GM18909 (cell line): Measurements from ENCODE around the gene COL19A1.
"Not testable (repeated sequence)": the region's sequence is repeated elsewhere in the genome, so short reads cannot be mapped to it uniquely, and the experiment has no call there.

ENCODE experiments used
- ATAC-seq: cut with Tn5 transposase; IDR thresholded peaks from one replicate; pipeline ENCODE4 v1.9.1; 2021; ENCODE audit warnings: mild to moderate bottlenecking; ENCODE audit not compliant: unreplicated experiment, poor library complexity

The COL19A1 gene

DNA sequence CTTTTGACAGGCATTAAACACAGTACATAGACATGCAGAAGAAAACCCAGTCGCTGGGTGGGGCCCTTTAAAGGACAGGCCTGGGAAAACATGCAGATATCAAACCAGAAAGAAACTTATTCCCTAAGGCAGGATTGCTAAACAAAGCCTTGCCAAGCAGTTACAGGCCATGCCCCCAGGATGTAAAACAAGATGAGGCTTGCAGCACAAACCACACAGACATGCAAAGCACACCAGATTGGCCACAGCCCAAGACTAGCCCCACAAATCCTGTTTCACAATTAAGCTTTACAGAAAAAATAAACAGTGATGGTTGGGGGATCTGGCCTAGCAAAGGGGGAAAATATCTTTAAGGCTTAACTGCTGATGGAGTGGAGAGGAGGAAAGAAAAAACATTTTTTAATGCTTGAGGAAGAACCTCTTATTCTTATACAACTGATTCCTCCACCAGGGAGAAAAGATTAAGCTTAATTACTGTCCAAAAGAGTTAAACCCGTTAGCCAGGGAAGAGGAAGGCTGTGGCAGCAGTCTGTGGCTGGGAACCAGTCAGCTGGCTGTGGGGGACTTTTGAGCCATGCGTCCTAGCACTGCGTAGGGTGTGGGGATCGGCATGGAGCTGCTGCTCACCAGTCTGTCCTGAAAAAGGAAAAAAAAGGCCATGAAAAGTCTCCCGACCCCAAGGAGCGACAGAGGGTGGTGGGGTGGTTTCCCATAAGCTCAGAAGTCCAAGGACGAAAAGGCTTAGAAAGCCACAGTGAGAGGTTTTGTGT, 28.4 kb downstream of the COL19A1 start:
- peak; percentile 69 for ATAC-seq

DNA sequence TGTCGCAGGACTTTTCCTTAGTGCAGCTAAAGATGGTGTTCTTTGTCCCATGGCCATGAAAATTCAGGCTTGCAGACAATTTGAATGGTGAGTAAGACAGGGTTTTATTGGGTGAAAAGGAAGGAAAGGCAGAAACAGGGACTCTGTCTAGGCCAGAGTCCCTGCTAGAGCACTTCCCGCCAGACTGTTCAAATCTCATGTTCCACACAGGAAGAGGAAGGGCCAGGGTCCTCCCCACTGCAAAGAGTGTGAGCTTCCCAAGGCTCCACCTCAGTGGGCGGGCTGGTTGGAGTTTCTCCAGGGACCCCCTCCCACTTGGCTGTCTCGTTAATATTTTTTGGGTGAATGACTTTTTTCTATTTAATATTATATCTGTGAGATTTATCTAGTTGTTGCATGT, 29.0 kb downstream of the COL19A1 start:
- no peak for ATAC-seq

DNA sequence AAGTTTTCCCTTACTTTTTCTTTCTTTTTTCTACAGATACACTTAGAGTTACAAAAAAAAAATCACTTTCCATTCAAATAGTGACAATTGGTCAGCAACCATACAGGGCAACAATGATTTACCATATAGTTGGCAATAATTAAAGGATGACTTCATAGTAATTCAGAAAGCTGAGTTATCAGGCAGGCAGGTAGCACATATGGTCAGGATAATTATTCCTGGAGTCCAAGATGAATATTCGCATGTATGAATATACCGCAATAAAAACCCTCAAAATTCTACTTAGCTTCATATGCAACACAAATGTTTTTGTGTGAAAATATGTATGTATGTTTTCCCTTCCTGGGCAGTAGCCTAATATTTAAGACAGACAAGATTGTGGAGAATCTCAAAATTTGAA, 34.5 kb downstream of the COL19A1 start:
- ATAC-seq: no peak

DNA sequence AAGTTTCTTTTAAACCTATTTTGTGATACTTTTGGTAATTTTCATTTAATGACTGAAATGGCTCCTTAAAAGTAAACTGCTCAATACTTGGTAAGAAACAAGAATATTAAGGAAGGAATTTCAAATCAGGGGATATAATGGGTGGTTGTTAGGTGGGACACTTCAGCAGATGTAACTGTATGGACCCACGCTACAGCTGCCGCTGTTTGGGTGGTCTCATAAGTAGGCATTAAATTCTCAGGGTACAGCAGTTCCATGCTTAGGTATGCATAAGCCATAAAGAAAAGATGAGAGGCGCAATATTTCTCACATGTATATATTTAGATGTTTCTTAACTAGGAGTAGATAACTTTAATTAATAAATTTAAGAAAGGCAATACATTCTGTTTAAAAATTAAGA, 35.0 kb downstream of the COL19A1 start:
- ATAC-seq: no peak

DNA sequence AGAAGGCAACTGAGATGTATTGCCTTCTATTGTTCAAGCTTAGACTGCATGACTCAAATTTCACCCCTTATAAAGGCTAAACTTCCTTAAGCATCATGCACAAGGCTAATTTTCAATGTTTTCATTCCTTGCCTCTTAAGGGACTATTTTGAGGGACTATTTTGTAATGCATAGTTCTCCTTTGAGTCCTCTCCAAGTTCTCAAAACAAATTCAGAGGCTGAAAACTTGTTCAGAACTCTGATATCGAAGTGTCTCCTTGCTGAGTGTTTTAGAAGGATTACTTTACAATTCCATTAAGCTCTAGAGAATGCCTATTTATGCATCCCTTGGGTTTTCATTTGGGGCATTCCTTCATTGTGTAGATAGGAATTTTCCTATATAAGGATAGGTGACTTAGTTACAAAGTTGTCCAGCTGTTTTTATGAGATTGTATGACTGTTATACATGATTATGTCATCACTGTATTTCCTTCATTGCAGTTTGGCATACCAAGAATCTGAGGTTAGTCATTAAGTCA, 41.7 kb downstream of the COL19A1 start:
- ATAC-seq: no peak

DNA sequence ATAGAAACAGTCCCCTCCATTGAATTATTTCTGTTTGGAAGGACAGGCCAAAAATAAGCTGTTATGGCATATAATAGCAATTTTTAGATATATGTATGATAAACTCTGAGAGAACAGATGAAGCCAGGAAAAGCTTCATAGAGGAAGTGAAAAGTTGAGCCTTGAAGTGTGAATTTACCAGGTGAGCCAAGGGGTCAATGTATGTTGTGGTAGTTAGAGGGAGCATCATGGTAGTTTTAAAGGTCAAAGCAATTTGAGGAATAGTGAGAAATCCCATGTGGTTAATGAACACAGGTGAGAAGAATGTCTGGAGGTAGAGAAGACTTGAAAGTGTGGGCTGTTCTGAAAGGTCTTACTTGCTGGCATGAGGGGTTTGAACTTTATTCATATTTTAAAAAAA, 47.0 kb downstream of the COL19A1 start:
- ATAC-seq: no peak

DNA sequence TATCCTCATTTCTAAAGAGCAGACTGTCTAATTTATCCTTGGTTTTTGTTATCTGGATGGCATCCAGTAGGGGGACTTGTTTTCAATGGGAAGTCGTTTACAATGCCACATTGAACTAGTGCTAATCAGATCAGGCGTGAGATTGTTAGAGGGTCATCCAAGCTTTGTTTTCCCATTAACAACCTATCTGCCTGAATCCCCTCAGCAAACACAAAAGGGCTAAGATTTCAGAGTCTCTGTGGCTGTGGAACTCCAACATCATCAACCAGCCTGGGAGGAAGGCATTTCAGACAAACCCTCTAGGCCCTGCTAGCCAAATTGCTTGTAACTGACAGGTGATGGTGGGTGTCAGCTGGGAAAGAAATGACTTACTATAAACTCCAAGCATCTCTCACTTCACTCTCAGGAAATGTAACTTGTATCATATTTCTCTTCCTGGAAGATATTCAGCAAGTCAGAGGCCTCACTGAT, 47.7 kb downstream of the COL19A1 start:
- no peak for ATAC-seq

DNA sequence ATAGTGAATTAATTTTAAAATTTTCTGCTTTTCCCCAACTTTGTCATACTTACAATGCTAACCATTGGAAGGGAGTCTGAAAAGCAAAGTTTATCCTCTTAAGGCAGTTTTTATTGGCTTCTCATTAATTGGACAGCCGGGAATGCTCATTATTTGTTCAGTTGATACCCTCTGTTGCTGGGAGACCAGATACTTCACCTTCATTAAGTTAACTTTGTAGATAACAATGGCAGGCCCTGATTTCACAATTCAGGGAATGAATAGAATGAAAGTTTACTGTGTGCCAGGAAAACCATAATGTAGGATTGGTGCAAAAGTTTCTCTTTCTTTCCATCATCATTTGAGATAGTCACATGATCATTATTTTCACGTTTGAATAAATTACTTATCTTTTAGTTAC, 49.0 kb downstream of the COL19A1 start:
- ATAC-seq: no peak

DNA sequence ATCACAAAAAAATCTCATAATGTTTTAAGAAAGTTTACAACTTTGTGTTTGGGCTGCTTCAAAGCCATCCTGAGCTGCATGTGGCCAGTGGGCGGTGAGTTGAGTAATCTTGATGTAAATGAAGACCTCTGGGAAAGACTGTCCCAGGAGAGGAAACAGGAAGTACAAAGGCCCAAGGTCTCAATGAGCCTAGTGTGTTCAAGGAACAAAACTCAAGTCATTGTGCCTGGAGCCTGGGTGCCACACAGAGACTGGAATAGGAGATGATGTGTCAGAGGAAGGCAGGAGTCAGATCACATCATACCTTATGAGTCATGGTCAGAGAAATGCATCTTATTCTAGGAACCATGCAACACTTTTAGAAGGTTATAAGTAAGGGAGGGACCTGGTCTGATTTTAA, 51.5 kb downstream of the COL19A1 start:
- peak; percentile 72 for ATAC-seq

DNA sequence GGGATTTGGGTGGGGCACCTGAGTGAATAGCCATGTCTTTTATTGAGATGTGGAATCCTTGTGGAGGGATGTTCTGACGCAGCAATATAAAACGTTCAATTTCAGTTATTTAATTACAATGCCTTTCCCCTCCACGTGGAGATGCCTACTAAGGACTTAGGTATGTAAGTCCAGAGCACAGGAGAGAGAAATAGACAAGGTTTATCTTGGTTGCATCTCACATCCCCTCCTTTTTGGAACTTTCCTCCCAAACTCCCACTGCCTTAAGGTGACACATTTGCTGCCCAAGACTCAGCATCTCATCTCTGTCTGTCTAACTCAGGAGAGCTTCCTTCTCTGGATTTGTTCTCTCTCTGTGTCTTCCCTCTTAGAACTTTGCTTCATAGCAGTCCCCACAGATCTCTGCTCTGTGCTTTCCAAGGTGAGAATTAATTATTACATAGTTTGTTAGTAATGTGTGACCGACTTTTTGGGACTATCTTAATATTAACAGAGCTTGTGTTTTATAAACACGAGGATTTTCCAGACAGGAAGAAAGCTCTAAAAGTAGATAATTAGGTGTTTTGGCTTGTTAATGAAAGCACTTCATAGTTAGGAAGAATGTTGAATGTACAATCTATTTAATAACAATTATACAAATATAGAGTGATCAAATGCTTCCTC, 52.6 kb downstream of the COL19A1 start:
- no peak for ATAC-seq

DNA sequence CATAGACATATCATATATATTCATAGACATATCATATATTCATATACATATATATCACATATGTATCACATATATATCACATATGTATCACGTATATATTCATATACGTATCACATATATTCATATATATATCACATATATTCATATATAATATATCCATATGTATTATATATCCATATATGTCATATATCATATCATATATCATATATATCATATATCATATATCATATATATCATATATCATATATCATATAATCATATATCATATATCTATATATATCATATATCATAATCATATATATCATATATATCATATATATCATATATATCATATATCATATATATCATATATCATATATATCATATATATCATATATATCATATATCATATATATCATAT, 54.7 kb downstream of the COL19A1 start:
- ATAC-seq: not testable (repeated sequence)

DNA sequence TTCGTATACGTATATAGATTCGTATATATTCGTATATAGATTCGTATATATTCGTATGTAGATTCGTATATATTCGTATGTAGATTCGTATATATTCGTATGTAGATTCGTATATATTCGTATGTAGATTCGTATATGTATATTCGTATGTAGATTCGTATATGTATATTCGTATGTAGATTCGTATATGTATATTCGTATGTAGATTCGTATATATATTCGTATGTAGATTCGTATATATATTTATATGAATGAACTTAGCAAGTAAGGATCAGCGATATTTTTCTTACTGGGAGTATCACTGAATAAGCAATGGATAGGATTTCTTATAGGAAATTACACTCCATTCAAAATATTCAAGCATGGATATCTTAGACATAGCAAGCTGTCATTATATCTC, 55.3 kb downstream of the COL19A1 start:
- ATAC-seq: not testable (repeated sequence)

DNA sequence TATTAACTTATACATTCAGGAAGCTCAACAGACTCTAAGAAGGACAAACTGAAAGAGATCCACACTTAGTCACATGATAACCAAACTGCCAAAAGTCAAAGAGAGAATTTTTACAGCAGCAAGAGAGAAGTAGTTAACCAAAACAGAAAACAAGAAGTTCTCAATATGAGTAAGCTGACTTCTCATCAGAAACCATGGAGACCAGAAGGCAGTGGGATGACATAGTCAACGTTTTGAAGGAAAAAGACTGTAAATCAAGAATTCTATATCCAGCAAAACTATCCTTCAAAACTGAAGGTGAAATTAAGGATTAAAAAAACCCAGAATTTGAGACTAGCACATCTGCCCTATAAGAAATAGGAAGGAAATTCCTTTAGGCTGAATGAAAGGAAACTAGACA, 60.4 kb downstream of the COL19A1 start:
- ATAC-seq: no peak

DNA sequence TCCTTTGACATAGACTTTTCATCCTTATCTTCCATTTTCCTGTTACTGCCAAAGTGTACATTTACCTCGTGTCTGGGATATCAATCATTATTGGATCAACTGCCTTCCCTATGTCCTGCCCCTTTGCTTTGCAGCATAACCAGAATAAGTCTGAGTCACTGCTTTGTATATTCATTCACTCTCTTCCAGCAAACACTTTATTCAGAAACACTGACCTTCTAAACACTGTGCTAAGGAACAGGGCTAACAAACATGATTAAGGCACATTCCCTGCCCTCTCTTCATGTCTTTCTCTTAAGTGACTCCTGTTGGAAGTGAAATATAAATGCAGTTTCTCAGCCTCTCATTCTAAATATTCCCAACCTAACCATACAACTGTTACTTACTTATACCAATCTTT, 66.9 kb downstream of the COL19A1 start:
- no peak for ATAC-seq

DNA sequence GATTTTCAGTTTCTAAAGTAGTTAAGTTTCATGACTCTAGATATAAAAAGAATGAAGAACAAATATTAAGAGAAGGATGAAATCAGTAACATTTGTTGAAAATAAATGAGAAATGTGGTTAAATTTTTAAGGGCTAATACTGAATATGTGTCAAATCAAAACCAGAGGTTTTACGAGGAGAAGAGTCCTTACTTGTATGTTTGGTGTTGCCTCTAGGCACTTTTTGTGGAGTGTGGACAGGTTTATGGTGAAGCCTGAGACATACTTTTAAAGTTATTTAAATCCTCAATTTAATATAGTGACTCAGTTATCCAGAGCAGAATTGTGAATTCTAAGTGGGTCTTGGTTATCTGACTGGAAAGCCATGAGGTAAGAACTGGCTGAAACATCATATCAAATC, 68.7 kb downstream of the COL19A1 start:
- ATAC-seq: no peak

DNA sequence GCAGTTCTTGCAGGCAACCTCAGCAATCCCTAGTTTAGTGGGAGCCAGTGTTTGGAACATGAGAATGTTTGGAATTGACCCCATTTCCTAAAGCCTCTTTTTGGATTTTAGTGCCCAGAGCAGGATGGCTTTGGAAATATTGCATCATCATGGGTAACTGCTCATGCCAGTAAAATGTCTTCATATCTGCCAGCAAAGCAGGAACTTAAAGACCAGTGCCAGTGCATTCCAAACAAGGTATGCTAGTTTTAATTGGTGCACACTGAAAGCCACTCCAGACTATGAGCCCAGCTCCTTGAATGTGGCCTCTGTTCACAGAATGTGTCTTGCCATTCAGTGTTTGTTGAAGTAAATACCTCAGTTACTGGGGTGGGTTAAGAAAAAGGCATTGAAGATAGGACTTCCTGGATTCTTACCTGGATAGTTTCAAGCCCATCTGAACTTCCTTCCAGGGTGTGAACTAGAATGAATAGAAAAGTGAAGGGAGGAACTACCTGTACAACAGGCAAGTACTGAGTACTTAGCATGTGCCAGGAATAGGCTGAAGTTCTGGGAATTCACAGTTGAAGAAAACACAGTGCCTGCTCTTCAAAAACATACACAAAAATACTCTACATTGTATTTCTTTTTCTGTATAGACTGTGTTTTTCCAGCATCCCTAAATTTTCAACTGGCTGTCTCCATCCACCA, 70.5 kb downstream of the COL19A1 start:
- ATAC-seq: no peak

DNA sequence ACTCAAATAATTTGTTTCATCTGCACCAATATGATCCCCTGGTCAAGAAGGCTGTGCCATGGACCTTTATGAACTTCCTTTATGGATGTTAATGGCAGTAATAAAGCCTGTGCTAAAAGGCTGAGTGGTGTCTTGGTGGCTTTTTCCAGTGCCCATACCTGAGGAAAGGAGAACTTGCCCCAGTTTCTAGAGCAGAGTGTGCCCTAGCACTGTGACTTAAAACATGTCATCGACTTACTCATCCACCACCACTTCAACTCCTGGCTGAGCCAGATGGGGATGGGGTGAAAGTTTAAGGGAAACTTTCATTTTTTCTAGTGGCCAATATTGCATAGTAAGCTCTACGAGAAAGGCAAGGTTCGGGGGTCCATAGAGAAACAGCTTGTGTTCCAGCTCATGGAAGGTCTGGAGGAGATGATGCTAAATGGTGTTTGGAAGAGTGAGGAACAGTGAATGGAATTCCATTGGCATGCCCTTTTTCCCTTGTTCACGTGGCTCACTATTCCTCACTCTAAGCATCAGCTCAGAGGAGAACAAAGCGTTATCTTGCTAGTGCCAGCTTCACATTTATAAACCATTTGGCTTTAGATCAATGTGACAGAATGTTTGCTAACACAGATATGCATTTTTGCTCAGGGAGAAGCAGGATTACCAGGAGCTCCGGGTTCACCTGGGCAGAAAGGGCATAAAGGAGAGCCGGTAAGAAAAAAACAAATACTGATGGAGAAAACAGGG, 71.2 kb downstream of the COL19A1 start:
- no peak for ATAC-seq

DNA sequence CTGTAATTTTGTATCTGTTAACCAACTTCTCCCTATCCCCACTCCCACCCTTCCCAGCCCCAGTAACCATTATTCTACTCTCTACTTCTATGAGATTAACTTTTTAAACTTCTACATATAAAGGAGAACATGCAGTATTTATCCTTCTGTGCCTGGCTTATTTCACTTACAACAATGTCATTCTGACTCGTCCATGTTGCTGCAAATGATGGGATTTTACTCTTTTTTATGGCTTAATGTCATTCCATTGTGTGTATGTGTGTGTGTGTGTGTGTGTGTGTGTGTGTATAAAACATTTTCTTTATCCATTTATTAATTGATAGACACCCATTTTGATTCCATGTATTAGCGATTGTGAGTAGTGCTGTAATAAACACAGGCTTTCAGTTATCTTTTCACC, 76.1 kb downstream of the COL19A1 start:
- ATAC-seq: no peak

DNA sequence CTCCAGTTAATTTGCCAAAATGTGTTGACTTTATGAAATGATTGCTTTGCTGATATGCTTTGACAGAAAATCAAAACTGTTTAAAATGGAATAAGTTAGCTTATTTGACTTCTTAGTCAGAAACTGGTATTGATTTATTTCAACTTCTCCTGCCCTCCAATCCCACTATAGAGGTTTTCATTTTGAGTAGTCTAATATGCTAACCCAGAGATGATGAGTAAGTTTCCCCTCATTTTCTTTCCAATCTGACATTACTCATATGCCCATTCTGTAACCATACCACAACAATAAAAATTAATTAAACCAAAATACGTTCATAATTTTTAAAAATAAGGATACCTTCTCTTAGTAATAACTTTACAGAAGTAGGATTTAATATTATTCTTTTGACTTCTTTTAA, 78.8 kb downstream of the COL19A1 start:
- ATAC-seq: no peak

DNA sequence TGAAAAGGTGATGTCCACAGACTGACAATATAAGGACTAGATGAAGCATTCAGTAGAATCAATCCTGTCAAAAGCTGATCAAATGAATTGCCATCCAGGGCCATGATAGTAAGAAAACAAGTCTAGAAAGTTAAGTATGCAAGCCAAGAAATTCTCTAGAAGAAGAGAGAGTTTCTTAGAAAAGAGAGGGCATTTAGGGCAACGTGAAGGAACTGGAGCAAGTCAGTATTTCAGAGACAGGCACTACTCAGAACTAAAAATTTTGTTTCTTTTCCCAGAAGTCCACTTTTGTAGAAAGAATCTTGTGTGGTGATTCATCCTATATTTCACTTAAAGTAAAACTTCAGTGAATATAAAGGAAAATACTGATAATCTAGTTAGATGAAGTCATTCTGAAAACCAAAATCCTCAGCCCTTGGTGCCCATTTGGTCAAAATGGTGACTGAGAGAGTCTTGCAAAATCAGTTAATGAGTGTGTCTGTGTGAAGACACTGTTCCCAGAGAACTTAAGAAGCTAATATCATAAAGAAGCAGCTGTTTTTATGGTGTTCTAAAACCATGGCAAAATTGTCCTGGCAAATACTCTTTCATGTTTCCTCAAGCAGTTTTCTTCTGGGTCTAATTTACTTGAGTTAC, 82.2 kb downstream of the COL19A1 start:
- no peak for ATAC-seq
